K562 (cell line): ENCODE data around the gene CARMIL1. TPM values are rescaled to one million over a fixed set of nuclear protein-coding genes. Genes with fewer than 3 reads are reported as not detected.

ENCODE experiments used
- ATAC-seq: fragments of 200-7000 bp; cut with Tn5 transposase; 3 replicates; pipeline ENCODE4 v1.9.1; 2020; ENCODE audit warnings: moderate library complexity
- Bru-seq: library from RNA; stranded (reverse); fragments of 400-500 nt; gene quantifications from one replicate; lab custom pipeline; 2021; lab: Mats Ljungman, UMichigan
- BruChase-seq, 2 experiments: library from RNA; stranded (reverse); fragments of 400-500 nt; gene quantifications; one replicate each; lab custom pipeline; 2021; lab: Mats Ljungman, UMichigan
- BruUV-seq: library from RNA; stranded (reverse); fragments of 400-500 nt; replicated peaks from 2 replicates; lab custom pipeline; 2021; lab: Mats Ljungman, UMichigan
- CTCF ChIA-PET: fragments of 300-600 bp; formaldehyde crosslinking; extraction: SDS; loops from one replicate; lab custom pipeline; 2021; ENCODE audit warnings: low intra/inter-chr PET ratio; lab: Yijun Ruan, JAX
- POLR2A ChIA-PET: fragments of 300-600, 350-650 bp; sonication (Branson Sonifier 250); formaldehyde crosslinking; extraction: SDS; loops from one replicate; lab custom pipeline; 2021; ENCODE audit warnings: antibody characterized with exemption, inconsistent platforms; lab: Yijun Ruan, JAX
- DNase-seq, 4 experiments: peaks; one replicate each; pipeline versions ENCODE4 v3.0.0 to v3.0.0-alpha.2; 2011 to 2018; ENCODE audit warnings: low spot score in 3 of 4, mixed read lengths in 3 of 4; ENCODE audit errors: extremely low read depth in 1 of 4
- FAIRE-seq: peaks from 2 replicates; lab custom pipeline; 2011; peaks lifted over from hg19 to GRCh38; lab: Jason Lieb, UNC
- H2AFZ ChIP-seq: 2 replicates; pipeline ENCODE4 v1.6.0; 2011; ENCODE audit warnings: low read depth, low read length, control low read depth, inconsistent platforms
- H3K27ac ChIP-seq: fragments of 200-600 bp; 3 replicates; pipeline ENCODE4 v1.8.0; 2011; ENCODE audit warnings: low read depth, mild to moderate bottlenecking, control low read depth, inconsistent platforms, low read length, moderate library complexity, mixed read lengths; ENCODE audit errors: extremely low read depth
- H3K27me3 ChIP-seq, 2 experiments: fragments of 300-600 bp in 1 of 2; 2 replicates in 1 of 2; 3 replicates in 1 of 2; pipeline versions ENCODE4 v1.6.0 to v1.8.0; 2011; ENCODE audit warnings: inconsistent platforms in 2 of 2, low read length in 2 of 2, mild to moderate bottlenecking in 1 of 2, mixed read lengths in 1 of 2, moderate library complexity in 1 of 2; ENCODE audit not compliant: control insufficient read depth in 2 of 2, insufficient read depth in 2 of 2
- H3K36me3 ChIP-seq: fragments of 300-600 bp; 3 replicates; pipeline ENCODE4 v1.8.0; 2011; ENCODE audit warnings: mild to moderate bottlenecking, low read length, inconsistent platforms; ENCODE audit not compliant: control insufficient read depth, insufficient read depth
- H3K4me1 ChIP-seq, 2 experiments: fragments of 200-600 bp in 1 of 2; replicated peaks in 1 of 2; 2 replicates in 1 of 2; 3 replicates in 1 of 2; pipeline versions ENCODE4 v1.5.1 to v1.8.0; 2011; ENCODE audit warnings: inconsistent platforms in 2 of 2, low read length in 2 of 2, mild to moderate bottlenecking in 1 of 2, mixed read lengths in 1 of 2, moderate library complexity in 1 of 2; ENCODE audit not compliant: control insufficient read depth in 2 of 2, insufficient read depth in 2 of 2
- H3K4me2 ChIP-seq: 2 replicates; pipeline ENCODE4 v1.6.1; 2011; ENCODE audit warnings: low read length, control low read depth, inconsistent platforms, mixed read lengths; ENCODE audit not compliant: insufficient read depth
- H3K4me3 ChIP-seq: fragments of 200-600 bp; sonication (generic), shearing (Covaris generic); 2 replicates; pipeline ENCODE4 v1.5.1; 2016; ENCODE audit warnings: control low read depth, inconsistent platforms
- H3K79me2 ChIP-seq: fragments of 200-600 bp; 3 replicates; pipeline ENCODE4 v1.8.0; 2011; ENCODE audit warnings: low read length, inconsistent platforms; ENCODE audit not compliant: control insufficient read depth, insufficient read depth
- H3K9ac ChIP-seq, 2 experiments: 2 replicates each; pipeline versions ENCODE4 v1.6.0 to v1.6.1; 2011; ENCODE audit warnings: low read depth in 2 of 2, low read length in 2 of 2, control low read depth in 1 of 2, inconsistent platforms in 1 of 2, mild to moderate bottlenecking in 1 of 2, mixed read lengths in 1 of 2; ENCODE audit not compliant: insufficient read depth in 1 of 2
- H3K9me1 ChIP-seq: one replicate; pipeline ENCODE4 v1.6.0; 2011; ENCODE audit warnings: inconsistent platforms, mild to moderate bottlenecking, low read length, moderate library complexity; ENCODE audit not compliant: control insufficient read depth, insufficient read depth
- H3K9me3 ChIP-seq: replicated peaks from 2 replicates; pipeline ENCODE4 v1.5.1; 2011; ENCODE audit warnings: low read depth, low read length, inconsistent platforms; ENCODE audit not compliant: control insufficient read depth, insufficient read depth
- H4K20me1 ChIP-seq: replicated peaks from 2 replicates; pipeline ENCODE4 v1.6.1; 2011; ENCODE audit warnings: low read length, inconsistent platforms, mixed read lengths; ENCODE audit not compliant: control insufficient read depth, insufficient read depth
- BRD4 ChIP-seq: fragments of 200-600 bp; sonication (generic); IDR thresholded peaks from 2 replicates; pipeline ENCODE4 v1.6.1; 2017; ENCODE audit warnings: inconsistent platforms
- E2F6 ChIP-seq, 2 experiments: IDR thresholded peaks; 2 replicates each; pipeline ENCODE4 v1.6.1; 2011; ENCODE audit warnings: borderline replicate concordance in 1 of 2, control low read depth in 1 of 2, low read depth in 1 of 2, low read length in 1 of 2, mild to moderate bottlenecking in 1 of 2, mixed read lengths in 1 of 2, moderate library complexity in 1 of 2; ENCODE audit not compliant: insufficient read depth in 1 of 2, insufficient read length in 1 of 2, poor library complexity in 1 of 2, severe bottlenecking in 1 of 2; ENCODE audit errors: extremely low read depth in 1 of 2
- FOXA3 ChIP-seq, 2 experiments: fragments of 450-650 bp in 1 of 2; sonication (generic) in 1 of 2; formaldehyde crosslinking; IDR thresholded peaks in 1 of 2; conservative IDR thresholded peaks in 1 of 2; 2 replicates each; pipeline versions ENCODE4 v1.4.0 to v1.8.0; 2020 to 2022; ENCODE audit warnings: mild to moderate bottlenecking in 2 of 2, missing genetic modification reagents in 1 of 2
- HNRNPLL ChIP-seq: fragments of 200-400 bp; formaldehyde crosslinking; IDR thresholded peaks from 2 replicates; pipeline ENCODE4 v1.6.1; 2017; ENCODE audit warnings: low read length, low read depth, mild to moderate bottlenecking; ENCODE audit not compliant: poor library complexity, severe bottlenecking
- PHF8 ChIP-seq: fragments of 200-600 bp; sonication (generic); IDR thresholded peaks from 2 replicates; pipeline ENCODE4 v1.6.1; 2012; ENCODE audit warnings: mixed run types, mild to moderate bottlenecking, inconsistent platforms, low read length, moderate library complexity, borderline replicate concordance
- SAP30 ChIP-seq: fragments of 200-600 bp; sonication (generic); IDR thresholded peaks from 2 replicates; pipeline ENCODE4 v1.6.1; 2012; ENCODE audit warnings: borderline replicate concordance, low read depth, mild to moderate bottlenecking, moderate library complexity, low read length, control low read depth, inconsistent platforms; ENCODE audit not compliant: insufficient read depth, poor library complexity, severe bottlenecking
- SIX5 ChIP-seq, 2 experiments: IDR thresholded peaks; 2 replicates each; pipeline ENCODE4 v1.6.1; 2011; ENCODE audit warnings: low read length in 2 of 2, borderline replicate concordance in 1 of 2, low read depth in 1 of 2, mild to moderate bottlenecking in 1 of 2, moderate library complexity in 1 of 2; ENCODE audit not compliant: insufficient read depth in 1 of 2
- SMAD4 ChIP-seq: fragments of 250-450 bp; sonication (Bioruptor Pico); conservative IDR thresholded peaks from 2 replicates; pipeline ENCODE4 v1.8.0; 2021; ENCODE audit warnings: inconsistent platforms, mild to moderate bottlenecking, moderate library complexity
- ZNF232 ChIP-seq: sonication (generic); formaldehyde crosslinking; IDR thresholded peaks from 2 replicates; pipeline ENCODE4 v1.8.0; 2022; ENCODE audit warnings: mild to moderate bottlenecking, missing genetic modification reagents
- ZNF644 ChIP-seq: fragments of 200-800 bp; sonication (Bioruptor generic); IDR thresholded peaks from 2 replicates; pipeline ENCODE4 v1.6.1; 2016; ENCODE audit warnings: low read depth, missing genetic modification characterization, missing compliant biosample characterization
- ZNF830 ChIP-seq: fragments of 250-450 bp; sonication (Bioruptor Pico); IDR thresholded peaks from 2 replicates; pipeline ENCODE4 v1.5.0; 2021; ENCODE audit warnings: mild to moderate bottlenecking
- WGBS: fragments of 100-300 bp; shearing (Covaris generic); methylation state at CpG from one replicate; pipeline ENCODE4 v1.1.6; 2016; ENCODE audit warnings: low coverage, mixed read lengths; ENCODE audit not compliant: insufficient coverage; ENCODE audit errors: missing lambda C conversion rate; 5-methylcytosine and 5-hydroxymethylcytosine counted together
- in situ Hi-C: fragments of 300-500 bp; cut with MboI; formaldehyde crosslinking; loops from 4 replicates; pipeline ENCODE4 v1.15.0; 2018; ENCODE audit warnings: inconsistent platforms, mixed read lengths
- intact Hi-C: fragments of 100-400 bp; cut with micrococcal nuclease; formaldehyde crosslinking; loops from 2 replicates; pipeline ENCODE4 v1.14.2; 2022
- long read RNA-seq, 3 experiments: library from polyadenylated mRNA in 2 of 3; library from RNA in 1 of 3; unstranded in 2 of 3; stranded (forward) in 1 of 3; transcript quantifications; one replicate each; pipeline ENCODE4 v2.0.0, GENCODE V29; 2019 to 2022
- polyA minus RNA-seq, 3 experiments: library from RNA; depleted of rRNA, polyadenylated mRNA; stranded (reverse); fragments of >200 nt; gene quantifications; 2 replicates each; pipeline ENCODE4 v1.2.3, GENCODE V29; 2011
- polyA plus RNA-seq, 8 experiments: library from polyadenylated mRNA; depleted of rRNA in 4 of 8; stranded (reverse) in 5 of 8; unstranded in 3 of 8; fragments of >200 nt; fragmentation: Nextera tagmentation in 2 of 8; fragmentation: Illumina TruSeq in 1 of 8; extraction: Ambion mirVana in 2 of 8; extraction: Trizol in 1 of 8; gene quantifications; 2 replicates each; pipeline versions ENCODE4 v1.2.1 to v1.2.3, GENCODE V29; 2011 to 2014; ENCODE audit warnings: inconsistent platforms in 1 of 8, missing spikeins in 1 of 8
- total RNA-seq, 7 experiments: library from RNA; depleted of rRNA in 6 of 7; stranded (reverse); fragments of >200 nt in 6 of 7; fragmentation: Illumina TruSeq in 2 of 7; extraction: Trizol in 2 of 7; gene quantifications; 2 replicates each; pipeline versions ENCODE4 v1.2.1 to v1.2.3, GENCODE V29; 2011 to 2021; ENCODE audit warnings: low replicate concordance in 1 of 7

CARMIL1 gene
- total RNA-seq (2011; cell fraction: chromatin; rRNA removed; ENCODE audit: low replicate concordance): 0.32 and 0.95 TPM in 2 replicates
- total RNA-seq (2011; cell fraction: nucleolus; rRNA removed): 0.26 TPM in 1 of 2 replicates, not detected in the other
- 0.15 TPM in 2 replicates for total RNA-seq (2011; cell fraction: nucleoplasm; rRNA removed)
- total RNA-seq (2014; rRNA removed) (0.04 and 0.32 TPM in 2 replicates), total RNA-seq (2014; rRNA removed; fragmentation: Illumina TruSeq; extraction: Trizol) (0.11 and 0.13 TPM in 2 replicates), total RNA-seq (2015; rRNA removed; fragmentation: Illumina TruSeq; extraction: Trizol) (0.08 and 0.11 TPM in 2 replicates), total RNA-seq (2021) (0.13 TPM in 2 replicates), polyA plus RNA-seq (2011; rRNA removed) (0.05 and 0.08 TPM in 2 replicates), polyA plus RNA-seq (2014; fragmentation: Illumina TruSeq; extraction: Trizol) (0.04 and 0.09 TPM in 2 replicates), polyA plus RNA-seq (2014; fragmentation: Nextera tagmentation; extraction: Ambion mirVana) (under 1 TPM in 1 of 2 experiments, not detected in 1; 0.08 TPM), polyA plus RNA-seq (2014; rRNA removed) (0.04 TPM in 2 replicates), polyA minus RNA-seq (2011; rRNA and poly(A)+ RNA removed) (0.18 and 0.21 TPM in 2 replicates), Bru-seq, nascent RNA (percentile 23 among the genes with signal in this experiment), BruChase-seq, experiment 1, labeled RNA remaining after a 2-hour chase (percentile 19 among the genes with signal in this experiment), BruChase-seq, experiment 2, labeled RNA remaining after a 6-hour chase (percentile 17 among the genes with signal in this experiment)
- 0.03 TPM in 2 replicates for polyA plus RNA-seq (2011; cell fraction: cytosol; rRNA removed)
- 0.04 and 0.10 TPM in 2 replicates for polyA plus RNA-seq (2011; cell fraction: nucleus; rRNA removed)
- 0.04 and 0.12 TPM in 2 replicates for polyA plus RNA-seq (2012)
- polyA minus RNA-seq (2011; cell fraction: cytosol; rRNA and poly(A)+ RNA removed): 0.10 TPM in 1 of 2 replicates, not detected in the other
- 0.13 and 0.22 TPM in 2 replicates for polyA minus RNA-seq (2011; cell fraction: nucleus; rRNA and poly(A)+ RNA removed)
- long read RNA-seq, experiment 1, partial matches to known transcripts: 1 of 2 reads
- long read RNA-seq, experiment 1, other reads (novel, unspliced or antisense): 1 of 2 reads
- long read RNA-seq, experiment 2, partial matches to known transcripts: 1 of 1 reads
- long read RNA-seq, experiment 2, other reads (novel, unspliced or antisense): 0 of 1 reads
- long read RNA-seq, experiment 3: 0 reads

GRCh38 chr6:25278914-25279747 lies at the start of gene CARMIL1:
Gene CARMIL1 (plus strand): TSS chr6:25279374. CDS start chr6:25279796, 422 bp downstream.
- FAIRE-seq (no peak), DNase-seq (peak; percentile 80 to 92 (median 90)), ATAC-seq (peak; percentile 97)
- peaks cover 2 to 17% of the 10 kb centered on the region in 2 experiments; a peak in 2 of 5 replicates for H3K4me1 ChIP-seq
- H3K9ac ChIP-seq: peak within 1 kb of the TSS; percentile 31 to 91; a peak in 3 of 4 replicates
- no peaks in the 10 kb centered on the region for H3K9me3 ChIP-seq
- WGBS: under 1% methylated on average over 42 of the region's 81 CpGs
- POLR2A ChIA-PET: no interaction called here
- intact Hi-C loops (loop anchor here (1.0 to 10.0 kb wide), 4 partner anchors 211 to 612 kb away; no protein-coding TSS in a partner anchor), in situ Hi-C loops (loop anchor here (10.0 kb wide), 1 partner anchor 326 kb away; no protein-coding TSS in a partner anchor)
- H3K4me3 ChIP-seq: peak within 1 kb of the TSS; percentile 60
- BruUV-seq: no TSS peak
- H4K20me1 ChIP-seq: no peaks in the 10 kb centered on the region
- no peaks in the 10 kb centered on the region for H3K36me3 ChIP-seq
- peak within 1 kb of the TSS; percentile 77 for H3K4me2 ChIP-seq
- H3K27ac ChIP-seq: no peak within 1 kb of the TSS
- H3K9me1 ChIP-seq: no peaks in the 10 kb centered on the region
- peak within 1 kb of the TSS; percentile 90 for H2AFZ ChIP-seq
- H3K79me2 ChIP-seq: no peaks in the 10 kb centered on the region
- H3K27me3 ChIP-seq: peaks cover 4 to 26% of the 10 kb centered on the region in 2 experiments; a peak in 4 of 5 replicates
- CTCF ChIA-PET: interaction anchor here (0.8 to 1.2 kb wide), 5 partner anchors 56 to 323 kb away, joined by 3 to 6 read pairs (median 3); no protein-coding TSS in a partner anchor
- TF ChIP-seq ZNF232 (CRISPR knock-in tag) (no peak), PHF8 (peak; percentile 41; the same call in 1 of the 2 replicates), ZNF830 (no peak), SIX5 (IDR thresholded peaks at IDR 0.05; ENCODE audit: borderline replicate concordance in 1 of 2, insufficient read depth in 1 of 2, low read depth in 1 of 2, low read length in 2 of 2) (no peak), FOXA3 (CRISPR knock-in tag; conservative IDR thresholded peaks at IDR 0.05 in 1 of 2, IDR thresholded peaks at IDR 0.05 in 1 of 2) (no peak), SMAD4 (peak; percentile 58; the same call in 1 of the 2 replicates), HNRNPLL (peak; percentile 47), E2F6 (IDR thresholded peaks at IDR 0.05; ENCODE audit: borderline replicate concordance in 1 of 2, extremely low read depth in 1 of 2, insufficient read depth in 1 of 2, insufficient read length in 1 of 2, low read depth in 1 of 2, low read length in 1 of 2, poor library complexity in 1 of 2, severe bottlenecking in 1 of 2) (peak; percentile 52 to 67), BRD4 (no peak), SAP30 (no peak), ZNF644 (tag) (no peak)
